ENCODE data around the gene AQP12B.
"Not testable (repeated sequence)": the region's sequence is repeated elsewhere in the genome, so short reads cannot be mapped to it uniquely, and the experiment has no call there.

AQP12B gene

DNA sequence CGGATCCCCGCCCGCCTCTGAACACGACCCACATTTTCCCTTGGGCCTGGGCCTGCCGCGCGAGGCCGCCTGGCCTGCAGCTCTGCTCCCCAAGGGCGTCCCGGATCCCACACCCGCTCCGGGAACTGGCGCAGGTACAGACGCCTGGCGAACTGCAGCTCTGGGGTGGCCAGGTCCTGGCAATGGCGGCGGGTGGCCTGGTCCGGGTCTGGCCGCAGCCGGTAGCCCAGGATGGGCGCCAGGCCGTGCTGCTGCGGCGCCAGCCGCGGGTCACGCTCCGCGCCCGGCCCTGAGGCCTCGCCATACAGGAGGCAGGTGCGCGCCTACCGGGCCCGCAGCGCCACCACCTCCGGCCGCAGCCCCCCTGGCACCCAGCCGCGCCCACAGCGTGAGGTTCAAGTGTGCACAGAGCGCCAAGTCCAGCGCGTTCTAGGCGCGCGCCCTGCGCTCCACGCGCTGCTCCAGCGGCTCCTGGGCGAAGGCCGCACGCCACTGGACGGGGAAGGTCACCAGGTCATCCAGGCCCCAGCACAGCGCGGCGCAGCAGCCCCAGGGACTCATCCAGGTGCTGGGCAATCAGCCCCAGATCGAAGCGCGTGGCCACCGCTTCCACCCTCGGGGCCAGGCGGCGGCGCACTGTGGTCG lies 18.5 kb upstream of the AQP12B start:
- DNase-seq, result no peak

DNA sequence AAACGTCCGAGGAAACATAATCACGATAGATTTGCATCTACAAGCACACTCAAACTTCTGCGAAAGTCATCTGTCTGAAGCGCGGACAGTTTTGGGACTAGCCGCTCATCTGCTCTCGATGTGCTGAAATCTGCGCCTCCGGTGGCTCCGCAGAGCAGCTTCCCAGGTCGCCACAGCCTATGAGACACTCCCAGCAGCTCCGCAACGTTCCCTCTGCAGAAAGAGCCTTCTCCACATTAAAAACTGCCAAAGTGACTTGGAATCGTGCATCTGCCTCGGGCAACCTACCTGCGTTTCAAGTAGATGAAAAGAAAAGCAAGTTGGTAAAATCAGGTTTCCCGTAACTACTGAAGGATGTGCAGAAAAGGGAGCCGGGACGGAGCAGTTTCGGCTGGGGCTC lies 17.9 kb upstream of the AQP12B start:
- DNase-seq, result not testable (repeated sequence)

DNA sequence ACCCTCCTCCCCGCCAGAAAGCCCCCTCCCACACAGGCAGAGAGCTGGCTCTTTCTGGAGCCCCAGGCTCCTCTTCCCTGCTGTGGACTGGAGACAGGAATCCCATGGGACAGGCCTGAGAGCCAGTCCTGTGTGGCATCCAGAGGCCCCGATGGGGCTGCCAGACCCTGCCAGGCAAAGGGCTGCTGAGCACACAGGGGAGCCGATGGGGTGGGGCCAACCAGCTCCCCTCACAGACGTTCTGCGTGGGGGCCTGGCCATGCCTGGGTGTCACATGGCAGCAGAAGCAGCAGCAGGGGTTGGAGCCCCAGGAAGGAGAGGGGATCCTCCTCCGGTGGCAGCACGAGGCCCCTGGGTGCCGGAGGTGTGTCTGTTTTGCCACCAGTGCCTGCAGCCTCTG lies 17.1 kb upstream of the AQP12B start:
- DNase-seq, result not testable (repeated sequence)

DNA sequence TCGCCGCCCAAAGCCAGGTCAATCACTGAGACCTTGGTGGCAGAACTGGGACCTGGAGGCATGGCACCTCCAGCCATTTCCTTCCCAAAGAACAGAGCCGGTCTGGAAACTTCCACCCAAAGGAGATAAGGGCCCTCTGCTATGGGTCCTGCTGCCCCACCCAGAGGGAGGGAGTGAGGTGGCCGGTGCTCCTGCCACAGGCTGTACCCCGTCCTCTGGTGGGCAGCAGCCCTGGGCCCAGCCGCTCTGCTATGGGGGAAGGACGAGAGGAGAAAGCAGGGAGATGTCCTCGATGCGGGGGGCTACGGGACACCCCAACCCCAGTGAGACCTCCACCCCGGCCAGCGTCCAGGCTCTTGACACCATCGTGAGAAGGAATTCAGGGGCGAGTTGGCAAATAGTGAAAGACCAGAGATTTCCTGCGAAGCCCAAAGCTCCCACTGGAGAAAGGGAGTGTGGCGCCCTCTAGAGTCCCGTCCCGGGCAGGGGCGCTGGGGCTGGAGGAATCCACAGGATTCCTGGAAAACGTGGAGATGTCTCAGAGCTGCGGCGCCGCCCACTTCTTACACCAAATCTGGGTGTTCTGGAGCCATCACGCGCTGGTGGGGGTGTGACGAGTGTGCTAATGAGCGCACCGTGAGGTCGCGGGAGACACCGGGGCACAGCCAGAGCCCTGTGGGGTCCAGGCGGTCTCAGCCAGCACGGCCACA lies 16.3 kb upstream of the AQP12B start:
- not testable (repeated sequence) for DNase-seq

DNA sequence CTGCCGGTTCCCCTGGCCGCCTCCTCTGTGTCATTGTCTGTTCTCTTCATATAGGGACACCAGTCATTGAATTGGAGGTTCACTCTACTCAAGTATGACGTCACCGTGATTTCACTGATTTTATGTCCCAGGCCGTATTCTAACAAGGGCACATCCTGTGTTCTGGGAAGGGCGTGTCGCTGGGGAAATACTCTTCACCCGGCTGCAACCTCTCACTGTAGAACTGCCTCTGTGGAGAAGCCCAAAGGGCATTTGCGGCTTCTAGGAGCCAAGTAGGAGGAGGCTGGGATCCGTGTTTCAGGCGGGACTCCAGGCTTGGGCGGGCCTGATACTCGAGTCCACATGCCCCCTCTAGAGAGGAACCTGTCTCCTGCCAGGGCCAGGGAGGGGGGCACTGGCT lies 13.8 kb upstream of the AQP12B start:
- not testable (repeated sequence) for DNase-seq

DNA sequence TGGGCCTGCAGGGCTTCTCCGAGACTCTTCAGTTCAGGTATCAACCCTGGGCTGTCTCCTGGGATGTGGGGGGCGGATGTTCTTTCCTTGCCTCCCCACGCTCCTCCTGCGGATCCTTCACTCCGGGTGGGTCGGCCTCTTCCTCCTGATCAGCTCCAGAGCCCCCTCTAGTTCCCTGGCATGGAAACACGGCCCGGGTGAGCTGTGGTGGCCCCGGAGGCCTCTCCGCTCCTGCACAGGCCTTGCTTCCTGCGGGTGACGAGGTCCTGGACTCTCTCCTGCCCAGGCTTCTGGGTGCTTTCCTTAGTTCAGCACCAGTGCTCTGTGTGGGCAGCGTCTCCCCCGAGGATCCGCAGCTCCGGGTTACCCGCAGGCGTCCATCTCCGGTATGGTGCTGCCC lies 12.9 kb upstream of the AQP12B start:
- DNase-seq, result not testable (repeated sequence)

DNA sequence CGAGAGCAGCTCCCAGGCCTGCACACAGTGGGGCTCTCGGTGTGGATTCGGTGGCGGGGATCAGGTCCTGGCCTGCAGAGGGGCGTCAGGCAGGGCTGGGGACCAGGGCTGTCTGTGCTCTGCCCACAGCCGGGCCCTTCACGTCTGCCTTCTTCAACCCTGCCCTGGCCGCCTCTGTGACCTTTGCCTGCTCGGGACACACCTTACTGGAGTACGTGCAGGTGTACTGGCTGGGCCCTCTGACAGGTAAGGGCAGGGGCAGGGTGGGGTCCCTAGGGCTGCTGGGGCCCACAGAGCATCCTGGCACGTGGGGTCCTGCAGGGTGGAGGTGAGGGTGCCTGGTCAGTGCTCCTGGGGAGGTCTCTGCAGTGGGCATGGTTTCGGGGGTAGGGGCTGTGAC lies 11.6 kb upstream of the AQP12B start:
- not testable (repeated sequence) for DNase-seq

DNA sequence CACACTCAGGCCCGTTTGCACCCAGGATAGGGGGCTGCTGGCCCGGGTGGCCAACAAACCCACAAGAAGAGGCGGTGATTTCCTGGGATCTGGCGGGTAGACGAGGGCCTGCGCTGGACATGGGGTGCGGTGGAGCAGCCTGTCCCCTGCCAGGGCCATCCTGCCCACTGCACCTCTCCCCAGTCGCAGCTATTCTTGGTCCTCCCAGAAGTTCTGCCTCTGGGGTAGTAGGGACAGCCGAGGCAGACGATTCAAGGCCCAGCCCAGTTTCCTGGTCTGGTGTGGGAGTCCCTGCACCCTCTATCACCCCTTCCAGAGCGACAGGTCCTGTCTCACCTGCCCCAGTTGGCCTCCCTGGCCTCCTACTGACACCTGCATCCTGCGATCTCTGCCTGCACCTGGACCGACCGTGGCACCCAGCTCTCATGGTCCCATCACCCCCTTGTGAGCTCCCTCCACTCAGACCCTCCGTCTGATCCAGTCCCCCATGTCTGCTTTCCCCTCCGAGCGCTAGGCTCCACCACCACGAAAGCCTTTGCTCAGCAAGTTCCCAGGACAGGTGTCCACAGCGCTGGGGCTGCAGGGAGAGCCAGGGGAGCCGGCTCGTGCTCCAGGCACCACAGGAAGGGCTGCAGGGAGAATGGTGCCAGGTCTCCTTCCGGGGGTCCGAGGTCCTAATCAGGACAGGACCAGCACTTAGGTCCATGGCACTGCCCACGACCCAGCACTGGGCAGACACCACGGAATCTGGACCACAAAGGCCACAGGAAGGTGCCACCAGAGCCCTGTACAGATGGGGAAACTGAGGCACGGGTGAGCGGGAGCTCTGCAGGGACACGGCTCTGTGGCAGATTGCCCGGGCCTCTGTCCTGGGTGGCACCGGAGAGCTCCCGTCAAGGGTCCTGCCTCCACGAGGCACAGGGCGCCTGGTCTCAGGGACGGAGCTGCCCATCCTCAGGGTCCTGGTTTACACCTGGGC lies 10.2 kb upstream of the AQP12B start:
- not testable (repeated sequence) for DNase-seq

DNA sequence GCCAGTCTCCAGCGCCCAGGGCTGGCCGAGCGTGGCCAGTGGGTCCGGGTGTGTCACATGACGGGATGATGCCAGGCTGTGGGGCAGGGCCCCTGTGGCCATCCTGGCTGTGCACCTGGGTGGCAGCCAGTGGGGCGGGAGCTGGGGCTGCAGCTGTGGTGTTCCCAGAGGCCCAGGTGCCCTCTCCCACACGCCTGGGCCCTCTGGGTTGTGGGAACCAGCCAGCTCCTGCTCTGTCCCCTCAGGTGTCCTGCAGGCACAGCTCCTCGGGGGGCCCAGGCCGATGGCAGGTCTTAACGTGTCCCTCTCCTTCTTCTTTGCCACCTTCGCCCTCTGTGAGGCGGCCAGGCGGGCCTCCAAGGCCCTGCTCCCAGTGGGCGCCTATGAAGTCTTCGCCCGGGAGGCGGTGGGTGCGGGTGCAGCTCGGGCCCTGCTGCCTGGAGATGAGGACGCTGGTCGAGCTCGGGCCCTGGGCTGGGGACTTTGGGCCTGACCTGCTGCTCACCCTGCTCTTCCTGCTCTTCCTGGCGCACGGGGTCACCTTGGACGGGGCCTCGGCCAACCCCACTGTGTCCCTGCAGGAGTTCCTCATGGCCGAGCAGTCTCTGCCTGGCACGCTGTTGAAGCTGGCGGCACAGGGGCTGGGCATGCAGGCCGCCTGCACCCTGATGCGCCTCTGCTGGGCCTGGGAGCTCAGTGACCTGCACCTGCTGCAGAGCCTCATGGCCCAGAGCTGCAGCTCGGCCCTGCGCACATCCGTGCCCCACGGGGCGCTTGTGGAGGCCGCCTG lies 9.1 kb upstream of the AQP12B start, which contains the start of gene AQP12A:
TSS of gene AQP12A (plus strand) at position 236 of the 790 bp plus-strand sequence. CDS start at position 284, 48 bp downstream.
- DNase-seq, result not testable (repeated sequence)

DNA sequence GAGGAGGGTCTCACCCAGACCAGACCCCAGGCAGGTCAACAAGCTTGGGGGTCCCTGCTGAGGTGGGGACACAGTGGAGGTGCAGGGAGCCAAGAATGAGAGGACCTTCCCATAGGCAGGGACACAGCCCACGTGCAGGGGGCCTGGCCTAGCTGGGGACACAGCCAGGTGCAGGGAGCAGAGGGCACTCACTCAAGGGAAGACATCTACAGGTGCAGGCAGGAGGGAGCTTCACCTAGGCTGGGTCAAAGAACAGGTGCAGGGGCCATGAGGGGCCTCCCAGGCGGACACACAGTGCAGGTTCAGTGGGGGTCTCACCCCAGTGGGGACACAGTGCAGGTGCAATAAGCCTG lies 8.4 kb upstream of the AQP12B start:
- DNase-seq, result not testable (repeated sequence)

DNA sequence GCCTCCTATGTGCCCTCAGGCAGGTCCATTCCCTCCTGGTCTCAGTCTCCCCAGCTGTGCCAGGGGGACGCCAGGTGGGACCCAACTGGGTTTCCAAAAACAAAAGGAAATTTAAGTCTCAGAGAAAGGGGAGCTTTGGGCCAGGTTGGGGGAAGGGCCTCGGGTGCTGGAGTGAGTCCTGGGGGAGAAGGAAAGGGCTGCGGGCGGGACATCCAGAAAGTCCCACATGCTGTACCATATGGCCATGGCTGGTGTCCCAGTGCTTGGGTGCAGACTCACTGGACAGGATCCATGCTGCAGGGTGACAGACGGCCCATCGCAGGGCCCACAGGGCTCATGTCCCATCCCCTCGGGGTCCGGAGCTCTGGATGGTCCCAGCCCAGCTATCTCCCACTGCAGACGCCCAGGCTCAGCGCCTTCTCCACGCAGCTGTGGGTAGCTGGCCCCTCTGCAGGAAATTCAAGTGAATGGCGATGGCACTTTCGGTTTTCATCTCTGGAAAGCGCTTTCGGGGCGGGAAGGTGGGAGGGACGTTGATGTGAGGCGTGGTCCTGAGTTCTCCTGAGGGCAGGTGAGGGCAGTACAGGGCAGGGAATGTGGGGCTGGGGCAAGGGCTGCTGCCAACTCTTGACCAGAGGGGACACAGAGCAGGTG lies 7.9 kb upstream of the AQP12B start:
- DNase-seq, result not testable (repeated sequence)

DNA sequence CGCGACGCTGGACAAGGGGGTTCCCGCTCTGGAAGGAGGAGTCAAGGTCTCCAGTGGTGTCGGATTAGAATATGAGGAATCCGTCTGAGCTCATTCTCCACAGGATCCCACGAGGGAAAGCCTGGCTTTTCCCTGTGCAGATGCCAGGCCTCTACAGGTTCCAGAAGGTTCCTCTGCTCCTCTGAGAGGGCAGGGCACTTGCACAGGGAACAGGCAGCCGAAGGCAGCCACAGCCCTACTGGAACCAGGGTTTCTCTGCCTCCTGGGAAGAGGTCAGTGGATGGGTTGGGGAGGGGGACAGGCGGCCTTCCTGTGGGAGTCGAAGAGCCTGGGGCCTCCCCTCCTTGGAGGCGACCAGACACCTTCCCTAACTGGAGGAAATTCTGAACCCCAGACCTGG lies 7.3 kb upstream of the AQP12B start:
- no peak for DNase-seq

DNA sequence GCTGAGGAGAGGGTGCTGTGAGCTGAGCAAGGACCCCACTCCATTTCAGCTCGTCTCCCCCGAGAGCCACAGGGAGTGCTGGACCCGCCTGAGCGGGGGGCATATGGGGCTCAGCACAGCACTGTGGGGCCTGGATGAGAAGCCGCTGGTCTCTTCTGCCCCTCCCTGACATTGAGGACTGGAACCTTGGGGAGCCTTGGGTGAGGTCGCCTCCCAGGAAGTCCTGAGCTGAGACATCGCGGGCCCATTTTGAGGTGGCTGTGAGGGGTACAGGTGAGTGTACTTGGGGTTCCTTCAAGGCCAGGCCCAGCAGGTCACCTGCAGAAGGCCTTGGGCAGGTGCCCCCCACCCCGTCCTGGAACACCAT lies 5.9 kb upstream of the AQP12B start:
- no peak for DNase-seq

DNA sequence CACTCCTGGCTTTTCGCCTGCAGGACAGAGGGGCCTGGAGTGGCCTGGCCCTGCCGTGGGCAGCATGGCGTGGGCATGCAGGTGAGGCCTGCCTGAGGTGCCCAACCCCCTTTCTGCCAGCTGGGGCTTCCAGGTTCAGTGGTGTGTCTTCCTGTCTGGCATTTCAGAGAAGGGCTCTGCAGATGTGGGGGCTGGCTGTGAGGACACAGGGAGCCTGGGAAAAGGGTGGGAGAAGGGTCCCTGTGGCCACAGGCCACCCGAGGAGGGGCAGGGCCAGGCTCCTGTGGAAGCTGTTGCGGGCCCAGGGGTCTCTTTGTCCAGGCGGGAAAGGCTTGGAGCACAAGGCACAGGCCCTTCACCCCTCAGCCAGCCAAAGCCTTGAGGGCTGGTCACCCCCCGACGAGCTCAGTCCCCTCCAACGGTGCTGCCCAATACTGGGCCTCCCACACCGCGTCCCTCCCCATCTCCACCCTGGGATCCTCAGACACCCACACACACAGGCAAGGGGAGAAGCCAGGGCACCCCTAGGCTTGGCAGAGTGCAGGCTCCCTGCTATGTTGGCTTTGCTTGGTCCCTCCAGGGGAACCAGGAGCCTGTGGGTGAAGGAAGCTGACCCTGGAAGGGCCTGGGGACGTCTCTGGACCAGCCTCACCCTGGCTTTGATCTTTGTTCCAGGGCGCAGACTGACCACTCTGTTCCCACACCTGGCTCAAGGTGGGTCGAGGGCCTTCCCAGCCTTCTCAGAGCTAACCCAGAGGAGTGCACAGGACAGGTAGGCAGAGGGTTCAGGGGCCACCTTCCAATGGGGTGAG lies 5.3 kb upstream of the AQP12B start:
- DNase-seq, result no peak

DNA sequence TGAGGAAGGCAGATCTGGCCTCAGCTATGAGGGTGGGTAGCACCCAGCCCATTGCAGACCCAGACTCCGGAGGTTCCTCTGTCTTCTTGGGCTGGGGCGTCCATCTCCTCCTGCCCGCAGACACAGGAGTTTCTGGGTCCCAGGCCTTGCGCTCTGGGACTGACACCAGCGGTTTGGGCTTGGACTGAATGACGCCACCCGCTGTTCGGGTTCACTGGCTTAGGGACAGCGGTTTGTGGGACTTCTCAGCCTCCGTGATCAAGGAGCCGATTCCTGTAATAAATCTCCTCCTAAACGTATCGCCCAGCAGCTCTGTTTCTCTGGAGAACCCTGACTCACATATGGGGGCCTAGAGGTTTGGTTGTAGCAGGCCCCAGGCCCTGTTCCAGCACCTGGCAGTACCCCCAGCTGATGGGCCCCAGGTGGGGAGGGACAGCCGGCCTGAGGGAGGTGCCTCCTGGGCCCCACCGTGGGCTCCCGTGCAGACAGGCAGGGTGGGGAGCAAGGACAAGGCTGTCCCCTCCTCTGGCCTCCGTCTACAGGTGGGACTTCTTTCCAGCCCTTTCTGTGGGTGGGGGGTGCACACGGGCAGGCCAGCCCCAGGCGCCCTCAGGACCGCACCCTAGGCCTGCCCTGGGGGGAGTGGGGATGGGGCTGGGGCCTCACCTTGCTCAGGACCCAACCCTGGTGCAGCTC lies 4.5 kb upstream of the AQP12B start:
- no peak for DNase-seq

DNA sequence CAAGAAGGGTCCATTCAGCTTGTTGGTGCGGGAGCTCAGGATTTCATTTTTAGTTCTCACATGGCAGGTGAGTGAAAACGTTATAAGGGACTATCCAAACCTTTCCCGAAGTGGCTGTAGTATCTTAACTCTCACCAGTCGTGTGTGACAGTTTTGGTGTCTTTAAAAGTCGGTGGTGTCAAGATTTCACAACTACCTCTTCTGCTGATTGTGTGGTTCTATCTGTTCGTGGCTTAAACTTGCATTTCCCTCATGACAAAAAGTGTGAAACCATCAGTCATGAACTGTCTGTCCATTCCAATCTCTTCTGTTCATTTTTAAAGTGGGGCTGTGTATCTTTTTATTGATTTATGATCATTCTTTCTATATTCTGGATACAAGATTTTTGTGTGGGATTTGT lies 3.8 kb upstream of the AQP12B start:
- DNase-seq, result no peak

DNA sequence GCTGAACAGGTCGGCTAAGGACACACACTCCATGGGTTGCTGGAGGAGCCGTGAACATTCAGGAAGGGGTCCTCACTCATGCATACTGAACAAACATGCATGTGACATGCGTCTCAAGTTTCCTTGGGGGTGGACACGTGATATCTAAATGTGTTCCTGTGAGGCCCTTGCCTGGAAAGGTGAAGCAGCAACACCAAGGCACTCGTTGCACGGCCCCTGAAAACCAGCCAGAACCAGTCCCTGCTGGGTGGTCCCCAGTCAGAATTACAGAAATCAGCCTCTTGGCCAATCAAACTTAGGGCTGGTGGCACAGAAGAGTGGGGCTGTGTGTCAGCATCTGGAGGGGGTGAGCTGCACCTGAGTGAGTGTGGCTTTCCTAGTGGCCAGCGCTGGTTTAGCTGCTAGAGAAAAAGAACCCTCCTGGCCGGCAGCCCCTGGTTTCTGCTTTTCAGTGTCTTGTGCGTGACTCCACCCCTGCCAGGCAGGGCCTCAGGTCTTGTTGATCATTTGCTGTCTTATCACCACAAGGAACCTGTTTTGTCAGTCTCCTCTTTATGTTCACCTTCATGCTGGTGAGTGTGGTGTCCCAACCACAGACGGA lies 3.2 kb upstream of the AQP12B start:
- DNase-seq, result no peak

DNA sequence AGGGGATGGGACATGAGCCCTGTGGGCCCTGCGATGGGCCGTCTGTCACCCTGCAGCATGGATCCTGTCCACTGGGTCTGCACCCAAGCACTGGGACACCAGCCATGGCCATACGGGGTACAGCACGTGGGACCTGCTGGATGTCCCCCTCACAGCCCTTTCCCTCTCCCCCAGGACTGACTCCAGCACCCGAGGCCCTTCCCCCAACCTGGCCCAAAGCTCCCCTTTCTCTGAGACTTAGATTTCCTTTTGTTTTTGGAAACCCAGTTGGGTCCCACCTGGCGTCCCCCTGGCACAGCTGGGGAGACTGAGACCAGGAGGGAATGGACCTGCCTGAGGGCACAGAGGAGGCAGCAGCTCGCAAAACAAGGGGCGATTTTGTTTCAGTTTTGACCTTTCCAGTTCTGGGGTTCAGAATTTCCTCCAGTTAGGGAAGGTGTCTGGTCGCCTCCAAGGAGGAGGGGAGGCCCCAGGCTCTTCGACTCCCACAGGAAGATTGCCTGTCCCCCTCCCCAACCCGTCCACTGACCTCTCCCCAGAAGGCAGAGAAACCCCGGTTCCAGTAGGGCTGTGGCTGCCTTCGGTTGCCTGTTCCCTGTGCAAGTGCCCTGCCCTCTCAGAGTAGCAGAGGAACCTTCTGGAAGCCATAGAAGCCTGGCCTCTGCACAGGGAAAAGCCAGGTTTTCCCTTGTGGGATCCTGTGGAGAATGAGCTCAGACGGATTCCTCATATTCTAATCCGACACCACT lies 1.5 kb upstream of the AQP12B start:
- DNase-seq, result not testable (repeated sequence)

DNA sequence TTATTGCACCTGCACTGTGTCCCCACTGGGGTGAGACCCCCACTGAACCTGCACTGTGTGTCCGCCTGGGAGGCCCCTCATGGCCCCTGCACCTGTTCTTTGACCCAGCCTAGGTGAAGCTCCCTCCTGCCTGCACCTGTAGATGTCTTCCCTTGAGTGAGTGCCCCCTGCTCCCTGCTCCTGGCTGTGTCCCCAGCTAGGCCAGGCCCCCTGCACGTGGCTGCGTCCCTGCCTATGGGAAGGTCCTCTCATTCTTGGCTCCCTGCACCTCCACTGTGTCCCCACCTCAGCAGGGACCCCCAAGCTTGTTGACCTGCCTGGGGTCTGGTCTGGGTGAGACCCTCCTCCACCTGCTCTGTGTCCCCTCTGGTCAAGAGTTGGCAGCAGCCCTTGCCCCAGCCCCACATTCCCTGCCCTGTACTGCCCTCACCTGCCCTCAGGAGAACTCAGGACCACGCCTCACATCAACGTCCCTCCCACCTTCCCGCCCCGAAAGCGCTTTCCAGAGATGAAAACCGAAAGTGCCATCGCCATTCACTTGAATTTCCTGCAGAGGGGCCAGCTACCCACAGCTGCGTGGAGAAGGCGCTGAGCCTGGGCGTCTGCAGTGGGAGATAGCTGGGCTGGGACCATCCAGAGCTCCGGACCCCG lies 769 bp upstream of the AQP12B start:
- DNase-seq, result not testable (repeated sequence)

Data from stimulated activated CD8-positive, alpha-beta memory T cell treated with anti-CD3 and anti-CD28 coated beads, Interleukin-4, amount 100 ng/mL, for 48 hours (primary cell).